D721Med (cell line): ENCODE measurements around the gene CAB39L.

Experiments
- DNase-seq: peaks from one replicate; pipeline ENCODE4 v3.0.0; 2011; ENCODE audit warnings: low spot score; ENCODE audit not compliant: insufficient read length
- FAIRE-seq: peaks from 2 replicates; lab custom pipeline; 2011; peaks lifted over from hg19 to GRCh38; lab: Jason Lieb, UNC
- CTCF ChIP-seq: IDR thresholded peaks from 2 replicates; pipeline ENCODE4 v1.5.1; 2012; ENCODE audit warnings: mild to moderate bottlenecking, control low read depth; ENCODE audit not compliant: insufficient read depth; ENCODE audit errors: missing control alignments

Gene CAB39L

GRCh38 chr13:49307365-49307764, 136.5 kb downstream of the CAB39L start:
- no peak for TF ChIP-seq CTCF
- FAIRE-seq (no peak), DNase-seq (no peak)

GRCh38 chr13:49305792-49306425, 138.0 kb downstream of the CAB39L start:
- FAIRE-seq (no peak), DNase-seq (no peak)
- no peak for TF ChIP-seq CTCF

- FAIRE-seq (no peak), DNase-seq (no peak)
- no peak for TF ChIP-seq CTCF
Measured at GRCh38 chr13:49304763-49305700, 138.8 kb downstream of the CAB39L start.

- FAIRE-seq (no peak), DNase-seq (no peak)
- TF ChIP-seq CTCF, result no peak
Measured at GRCh38 chr13:49304356-49304755, 139.5 kb downstream of the CAB39L start.

GRCh38 chr13:49303533-49304252, 140.2 kb downstream of the CAB39L start:
- no peak for TF ChIP-seq CTCF
- DNase-seq (no peak), FAIRE-seq (no peak)

GRCh38 chr13:49302817-49303216, 141.0 kb downstream of the CAB39L start:
- TF ChIP-seq CTCF, result no peak
- DNase-seq, result no peak
- FAIRE-seq, result no peak
